NCI-H2196 treated with DMSO at 0.1 percent for 48 hours (cell line): ENCODE results near the gene ZBTB20.
A peak's percentile ranks its signal among the peaks of the same experiment; 100 is the strongest.

Source experiments
- DNase-seq: peaks from one replicate; lab custom pipeline; 2025; ENCODE audit not compliant: unreplicated experiment; lab: John Stamatoyannopoulos, UW

ZBTB20 gene

GRCh38 chr3:114384558-114384903, 762.6 kb downstream of the ZBTB20 start:
- no peak for DNase-seq

DNA sequence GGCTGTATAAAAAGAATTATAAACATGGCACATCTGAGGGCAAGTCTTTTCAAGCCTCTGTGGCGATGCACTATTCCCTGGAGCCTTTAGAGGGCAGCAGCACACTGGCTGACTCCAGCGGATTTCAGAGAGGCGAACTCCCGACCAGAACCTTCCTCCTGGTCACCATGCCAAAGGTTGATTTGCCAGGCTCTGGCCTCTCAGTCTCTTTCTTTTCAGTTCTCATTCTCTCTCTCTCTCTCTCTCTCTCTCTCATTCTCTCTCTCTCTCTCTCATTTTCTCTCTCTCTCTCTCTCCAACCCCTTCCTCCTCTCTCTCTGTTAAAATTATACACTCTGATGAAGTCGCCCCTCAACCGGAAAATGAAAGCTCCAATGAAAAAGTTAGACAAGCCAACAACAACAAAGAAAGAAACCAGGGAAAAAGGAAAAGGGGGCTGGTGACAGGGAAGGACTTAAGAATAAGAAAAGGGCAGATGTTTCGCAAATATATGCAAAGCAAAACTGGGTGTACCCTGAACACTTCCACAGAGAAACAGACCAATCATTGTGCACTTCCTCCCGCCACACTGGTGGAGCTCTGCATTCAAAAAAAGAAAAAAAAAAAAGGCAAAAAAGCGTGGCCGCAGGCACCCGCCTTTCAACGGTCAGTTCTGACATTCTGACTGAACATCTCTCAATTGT, 763.1 kb downstream of the ZBTB20 start:
- peak; percentile 84 for DNase-seq

GRCh38 chr3:114380233-114380651, 766.8 kb downstream of the ZBTB20 start:
- DNase-seq: no peak

- no peak for DNase-seq
Observed at GRCh38 chr3:114379266-114379665, 767.8 kb downstream of the ZBTB20 start.

GRCh38 chr3:114378760-114379159, 768.3 kb downstream of the ZBTB20 start:
- DNase-seq: no peak

- DNase-seq: no peak
Observed at GRCh38 chr3:114377426-114377825, 769.7 kb downstream of the ZBTB20 start.

- no peak for DNase-seq
Observed at GRCh38 chr3:114376516-114377185, 770.4 kb downstream of the ZBTB20 start.

GRCh38 chr3:114375608-114376421, 771.3 kb downstream of the ZBTB20 start:
- DNase-seq: no peak

DNA sequence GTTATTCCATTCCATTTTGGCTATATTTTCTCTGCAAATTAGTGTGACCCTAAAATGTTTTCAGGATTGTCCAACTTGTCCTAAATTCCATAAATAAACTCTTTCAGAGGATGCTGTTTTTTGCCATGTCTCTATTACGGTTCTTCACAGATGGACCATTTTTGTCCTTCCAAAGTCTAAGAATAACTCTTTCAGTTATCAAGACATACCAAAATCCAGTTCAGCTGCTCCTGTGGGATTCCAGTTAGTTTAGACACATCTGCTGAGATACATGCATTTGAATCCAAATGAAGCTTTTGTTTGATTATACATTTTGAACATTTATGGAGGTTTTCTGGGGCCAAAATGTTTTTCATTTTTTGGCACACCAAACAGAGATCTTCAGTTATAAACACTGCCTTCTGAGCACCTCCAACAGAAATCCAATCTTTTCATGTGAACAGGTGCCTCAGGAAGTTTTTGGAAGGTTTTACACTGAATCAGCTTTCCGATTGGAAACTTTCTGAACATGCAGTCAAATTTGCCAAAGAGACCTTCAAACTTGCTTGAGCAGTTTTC, 772.6 kb downstream of the ZBTB20 start:
- DNase-seq: no peak

GRCh38 chr3:114370537-114371174, 776.4 kb downstream of the ZBTB20 start:
- no peak for DNase-seq

DNA sequence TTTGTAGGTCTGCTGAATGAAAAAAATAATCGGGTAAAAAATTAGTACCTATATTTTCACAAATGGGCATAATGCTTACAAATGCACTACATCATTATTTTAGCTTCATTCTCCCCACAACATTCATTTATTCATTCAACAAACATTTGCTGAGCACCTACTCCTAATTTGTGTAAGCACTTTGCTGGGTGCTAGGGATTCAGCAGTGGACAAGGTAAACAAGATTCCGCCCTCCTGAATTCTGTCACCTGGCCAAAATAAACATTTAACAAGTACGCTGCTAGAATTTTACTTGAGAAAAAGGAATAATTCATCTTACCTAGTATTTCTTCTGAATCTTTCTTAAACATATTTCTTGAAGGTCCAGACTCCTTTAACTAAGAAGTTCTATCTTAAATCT, 781.2 kb downstream of the ZBTB20 start:
- DNase-seq: no peak

- DNase-seq: no peak
Observed at GRCh38 chr3:114364806-114365654, 782.1 kb downstream of the ZBTB20 start.

DNA sequence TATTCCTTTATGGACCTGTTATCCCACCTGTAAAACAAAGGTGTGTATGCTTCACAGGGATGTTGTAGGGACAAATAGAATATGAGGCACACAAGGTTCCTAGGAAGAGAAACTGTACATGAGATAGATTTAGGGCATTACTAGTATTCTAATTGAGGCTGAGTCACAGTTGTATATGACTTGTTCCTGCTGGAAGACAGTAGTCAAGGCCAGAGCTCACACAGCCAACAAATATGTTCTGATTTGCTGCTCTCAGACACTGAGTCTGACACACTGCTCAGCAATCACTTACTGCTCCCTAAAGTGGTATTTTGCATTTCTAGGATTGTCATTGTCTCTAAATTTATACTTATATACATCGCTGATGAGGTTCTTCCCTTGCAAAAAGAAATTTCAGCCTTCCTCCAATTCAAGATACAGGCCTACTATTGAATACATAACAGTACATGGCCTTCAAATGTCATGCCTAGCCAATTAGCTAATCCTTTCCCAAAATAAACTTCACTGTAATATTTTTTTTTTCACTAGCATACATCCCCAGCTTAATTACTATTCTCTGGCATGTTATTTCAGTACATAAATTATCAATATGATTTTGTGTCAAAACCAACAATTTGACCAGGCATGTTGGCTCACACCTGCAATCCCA, 783.4 kb downstream of the ZBTB20 start:
- DNase-seq: no peak

- DNase-seq: peak; percentile 41
Observed at GRCh38 chr3:114362815-114363214, 784.3 kb downstream of the ZBTB20 start.

- no peak for DNase-seq
Observed at GRCh38 chr3:114361391-114361790, 785.7 kb downstream of the ZBTB20 start.

DNA sequence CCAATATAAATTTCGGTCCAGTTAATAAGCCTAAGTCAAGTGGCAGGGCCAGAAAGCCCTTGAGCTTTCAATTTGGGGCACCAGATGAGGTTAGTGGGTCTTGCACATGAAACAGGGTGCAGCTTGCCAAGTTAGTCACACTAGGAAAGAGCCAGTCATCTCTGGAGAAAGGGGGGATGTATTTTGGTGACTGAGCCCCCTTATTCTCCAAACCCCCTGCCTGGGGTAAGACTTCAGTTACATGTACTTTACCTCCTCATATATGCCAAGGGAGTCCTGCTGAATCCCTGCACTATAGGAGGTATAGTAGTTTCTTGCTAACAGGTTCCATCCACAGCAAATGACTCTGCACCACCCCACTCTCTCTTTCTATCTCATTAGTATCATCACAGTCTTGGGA, 790.6 kb downstream of the ZBTB20 start:
- no peak for DNase-seq

GRCh38 chr3:114356066-114356465, 791.0 kb downstream of the ZBTB20 start:
- no peak for DNase-seq

GRCh38 chr3:114355653-114356052, 791.4 kb downstream of the ZBTB20 start:
- no peak for DNase-seq

DNA sequence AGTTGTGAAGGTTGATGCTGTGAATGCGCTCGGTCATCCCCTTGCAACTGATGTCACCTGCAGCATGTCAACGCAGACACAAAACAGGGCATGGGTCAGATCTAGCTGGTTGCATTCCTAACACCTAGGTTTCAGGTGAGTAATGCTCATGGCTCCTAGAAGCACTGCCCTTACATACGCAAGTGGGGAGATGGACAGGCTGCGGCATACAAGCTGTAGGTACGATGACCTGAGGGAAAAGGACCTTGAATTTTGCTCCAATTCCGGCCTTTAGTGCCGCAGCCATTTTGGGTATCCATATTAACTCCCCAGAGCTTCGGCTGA, 795.3 kb downstream of the ZBTB20 start:
- DNase-seq: no peak
